Stimulated activated CD8-positive, alpha-beta memory T cell treated with anti-CD3 and anti-CD28 coated beads, Interleukin-2, amount 100 ng/mL, for 1 hour (primary cell): ENCODE data around the gene NUTM2E.
"Not testable (repeated sequence)": the region's sequence is repeated elsewhere in the genome, so short reads cannot be mapped to it uniquely, and the experiment has no call there.

Source experiments
- DNase-seq, 2 donors: peaks; one replicate each; pipeline ENCODE4 v3.0.0-alpha.2; 2020; ENCODE audit warnings: low read depth in 2 of 2

Gene NUTM2E

DNA sequence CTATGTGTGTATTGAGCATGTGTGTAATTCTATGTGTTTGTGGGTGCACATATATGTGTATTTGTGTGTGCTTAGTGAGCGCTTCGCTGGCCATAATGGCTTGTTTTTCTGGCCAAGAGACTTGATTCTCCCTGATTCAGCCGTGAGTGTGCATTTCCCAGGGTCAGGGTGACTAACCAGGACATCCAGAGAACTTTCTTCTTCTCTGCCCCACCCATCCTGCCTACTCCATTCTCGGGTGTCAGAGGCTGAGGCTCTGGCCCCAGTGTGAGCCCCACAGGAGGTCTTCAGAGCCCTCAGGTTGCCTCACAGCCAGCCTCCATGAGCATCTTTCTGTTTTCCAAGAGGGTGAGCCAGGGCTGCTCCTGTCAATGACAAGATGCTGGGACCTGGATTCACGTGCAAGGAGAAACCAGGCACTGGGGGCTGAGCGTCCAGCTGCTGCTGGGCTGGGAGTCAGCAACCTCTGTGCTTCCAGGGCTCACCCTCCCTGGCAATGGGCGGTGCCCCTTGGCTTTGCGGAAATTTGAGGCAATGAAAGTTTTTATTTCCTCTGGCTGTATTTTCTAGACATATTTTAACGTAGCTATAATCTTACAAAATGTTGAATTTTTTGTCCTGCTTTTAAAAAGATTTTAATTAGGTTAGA, 40.5 kb downstream of the NUTM2E start:
- DNase-seq: not testable (repeated sequence)

DNA sequence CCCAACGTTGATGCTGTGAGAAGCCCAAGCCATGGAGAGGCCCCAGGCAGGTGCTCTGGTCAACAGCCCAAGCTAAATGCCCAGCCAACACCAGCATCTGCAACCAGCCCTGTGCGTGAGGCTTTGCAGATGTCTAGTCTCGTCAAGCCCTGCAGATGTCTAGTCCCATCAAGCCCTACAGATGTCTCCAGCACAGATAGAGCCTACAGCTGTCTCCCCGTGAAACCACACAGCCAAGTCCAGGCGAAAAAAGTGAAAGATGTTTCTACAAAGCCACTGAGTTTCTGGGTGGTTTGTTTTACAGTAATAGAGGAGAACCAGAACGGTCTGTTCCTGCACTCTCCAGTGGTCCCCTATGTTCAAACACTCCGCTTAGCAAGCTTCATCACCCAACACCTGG, 41.5 kb downstream of the NUTM2E start:
- not testable (repeated sequence) for DNase-seq

DNA sequence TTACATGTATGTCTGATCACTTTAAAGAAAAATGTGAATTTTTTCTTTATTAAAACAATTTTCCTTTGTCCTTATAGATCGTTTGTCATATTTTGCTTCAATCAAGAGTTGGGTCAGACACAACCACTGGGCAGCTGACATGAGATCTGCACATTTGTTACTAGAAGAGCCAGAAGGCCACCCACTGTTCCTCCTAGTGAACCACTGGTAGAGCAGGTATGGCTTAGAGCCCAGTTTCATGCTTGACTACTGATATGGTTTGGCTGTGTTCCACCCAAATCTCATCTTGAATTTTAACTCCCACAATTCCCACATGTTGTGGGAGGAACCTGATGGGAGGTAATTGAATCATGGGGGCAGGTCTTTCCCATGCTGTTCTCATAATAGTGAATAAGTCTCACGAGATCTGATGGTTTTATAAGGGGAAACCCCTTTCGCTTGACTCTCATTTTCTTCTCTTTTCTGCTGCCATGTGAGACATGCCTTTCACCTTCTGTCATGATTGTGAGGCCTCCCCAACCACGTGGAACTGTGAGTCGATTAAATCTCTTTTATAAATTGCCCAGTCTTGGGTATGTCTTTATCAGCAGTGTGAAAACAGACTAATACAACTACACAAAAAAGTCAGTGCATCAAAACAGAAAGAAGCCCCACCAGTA, 43.0 kb downstream of the NUTM2E start:
- DNase-seq: not testable (repeated sequence)

DNA sequence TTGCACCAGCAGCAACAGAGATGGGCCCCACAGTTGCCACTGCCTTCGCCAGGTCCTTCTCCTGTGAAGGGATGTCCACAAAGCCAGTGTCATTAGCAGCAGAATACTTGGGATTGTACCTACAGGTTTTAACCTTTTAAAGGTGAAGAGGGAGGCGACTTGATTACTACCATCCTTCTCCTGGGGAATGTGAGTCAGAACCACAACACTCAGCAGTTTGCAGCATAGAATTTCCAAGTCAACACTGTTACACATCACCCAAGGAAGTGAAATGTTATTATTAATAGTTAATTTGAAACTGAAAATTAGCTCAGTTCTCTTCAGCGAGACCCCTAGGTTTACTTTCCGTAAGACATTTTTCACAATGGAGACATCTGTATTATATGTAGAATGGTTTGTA, 45.2 kb downstream of the NUTM2E start:
- DNase-seq: not testable (repeated sequence)
